Measurements from ENCODE around the gene TBC1D2.
A peak's percentile ranks its signal among the peaks of the same experiment; 100 is the strongest.

TBC1D2 gene

DNA sequence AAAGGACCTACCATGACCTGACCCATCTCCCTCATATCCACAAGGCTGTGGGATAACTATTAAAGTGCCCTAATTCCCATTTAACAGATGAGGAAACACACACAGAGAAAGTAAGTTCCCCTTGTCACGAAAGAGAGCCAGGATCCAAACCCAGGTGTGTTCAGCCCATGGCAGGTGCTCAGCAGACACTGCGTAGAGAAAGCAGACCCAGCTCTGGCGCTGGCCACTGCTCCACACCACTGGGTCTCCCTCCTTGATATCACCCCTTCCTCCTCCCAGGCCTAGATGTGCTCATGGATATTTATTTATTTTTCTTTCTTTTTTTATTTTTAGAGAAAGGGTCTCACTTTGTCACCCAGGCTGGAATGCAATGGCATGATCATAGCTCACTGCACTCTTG, 39.1 kb downstream of the TBC1D2 start:
- ChIA-PET POLR2A (ENCODE audit: low non-redundant PET) (no interaction called here), CTCF (interaction anchor here (0.5 to 1.5 kb wide), 3 partner anchors 11 to 47 kb away, joined by 3 to 5 read pairs (median 4); no protein-coding TSS in a partner anchor)
- H3K27ac ChIP-seq = peak overlapping the region; percentile 66
- TF ChIP-seq, protein P1, sequence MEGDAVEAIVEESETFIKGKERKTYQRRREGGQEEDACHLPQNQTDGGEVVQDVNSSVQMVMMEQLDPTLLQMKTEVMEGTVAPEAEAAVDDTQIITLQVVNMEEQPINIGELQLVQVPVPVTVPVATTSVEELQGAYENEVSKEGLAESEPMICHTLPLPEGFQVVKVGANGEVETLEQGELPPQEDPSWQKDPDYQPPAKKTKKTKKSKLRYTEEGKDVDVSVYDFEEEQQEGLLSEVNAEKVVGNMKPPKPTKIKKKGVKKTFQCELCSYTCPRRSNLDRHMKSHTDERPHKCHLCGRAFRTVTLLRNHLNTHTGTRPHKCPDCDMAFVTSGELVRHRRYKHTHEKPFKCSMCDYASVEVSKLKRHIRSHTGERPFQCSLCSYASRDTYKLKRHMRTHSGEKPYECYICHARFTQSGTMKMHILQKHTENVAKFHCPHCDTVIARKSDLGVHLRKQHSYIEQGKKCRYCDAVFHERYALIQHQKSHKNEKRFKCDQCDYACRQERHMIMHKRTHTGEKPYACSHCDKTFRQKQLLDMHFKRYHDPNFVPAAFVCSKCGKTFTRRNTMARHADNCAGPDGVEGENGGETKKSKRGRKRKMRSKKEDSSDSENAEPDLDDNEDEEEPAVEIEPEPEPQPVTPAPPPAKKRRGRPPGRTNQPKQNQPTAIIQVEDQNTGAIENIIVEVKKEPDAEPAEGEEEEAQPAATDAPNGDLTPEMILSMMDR (conservative IDR thresholded peaks at IDR 0.05; ENCODE audit: low read depth) = no peak
- no peak for DNase-seq (ENCODE audit: low spot score)

DNA sequence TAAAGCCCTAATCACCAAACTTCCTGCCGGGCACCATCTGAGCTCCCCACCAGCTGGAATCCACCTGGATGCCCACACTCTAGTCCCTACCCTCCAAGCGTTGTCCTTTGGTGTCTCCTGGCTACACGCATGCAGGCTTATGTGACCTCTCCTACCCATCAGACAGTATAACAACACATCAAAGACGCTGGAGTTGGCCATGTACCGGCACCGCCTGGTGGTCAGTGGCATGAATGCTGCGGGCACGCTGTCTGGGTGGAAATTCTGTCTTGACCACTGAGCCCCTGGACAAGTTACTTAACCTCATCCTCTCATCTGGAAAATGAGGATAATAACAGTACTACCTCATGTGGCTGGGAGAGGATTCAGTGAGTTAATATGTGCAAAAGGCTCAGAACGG, 39.6 kb downstream of the TBC1D2 start:
- ChIA-PET POLR2A (ENCODE audit: low non-redundant PET) (no interaction called here), CTCF (interaction anchor here (1.2 to 1.5 kb wide), 3 partner anchors 10 to 48 kb away, joined by 4 to 5 read pairs (median 5); no protein-coding TSS in a partner anchor)
- TF ChIP-seq, protein P1 (conservative IDR thresholded peaks at IDR 0.05; ENCODE audit: low read depth) = no peak
- DNase-seq (ENCODE audit: low spot score) = no peak
- H3K27ac ChIP-seq = peak overlapping the region; percentile 66

DNA sequence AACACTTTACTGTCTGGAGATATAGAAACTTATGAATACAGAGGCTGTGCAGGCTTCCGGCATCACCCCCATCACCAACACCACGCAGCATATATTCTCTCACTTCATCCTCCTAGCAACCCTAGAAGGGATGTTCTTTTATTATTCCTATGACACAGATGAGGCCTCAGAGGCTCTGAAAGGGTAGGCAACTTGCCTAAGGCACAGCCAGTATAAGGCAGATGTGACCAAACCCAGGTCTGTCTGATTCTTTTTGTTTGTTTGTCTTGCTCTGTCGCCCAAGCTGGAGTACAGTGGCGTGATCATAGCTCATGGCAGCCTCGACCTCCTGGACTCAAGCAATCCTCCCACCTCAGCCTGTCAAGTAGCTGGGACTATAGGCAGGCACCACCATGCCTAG, 40.2 kb downstream of the TBC1D2 start:
- TF ChIP-seq, protein P1 (conservative IDR thresholded peaks at IDR 0.05; ENCODE audit: low read depth) = no peak
- POLR2A ChIA-PET (ENCODE audit: low non-redundant PET) = no interaction called here
- peak overlapping the region; percentile 66 for H3K27ac ChIP-seq
- CTCF ChIA-PET = interaction anchor here (1.2 to 1.4 kb wide), 2 partner anchors 10 to 41 kb away, joined by 5 read pairs; no protein-coding TSS in a partner anchor
- no peak for DNase-seq (ENCODE audit: low spot score)

DNA sequence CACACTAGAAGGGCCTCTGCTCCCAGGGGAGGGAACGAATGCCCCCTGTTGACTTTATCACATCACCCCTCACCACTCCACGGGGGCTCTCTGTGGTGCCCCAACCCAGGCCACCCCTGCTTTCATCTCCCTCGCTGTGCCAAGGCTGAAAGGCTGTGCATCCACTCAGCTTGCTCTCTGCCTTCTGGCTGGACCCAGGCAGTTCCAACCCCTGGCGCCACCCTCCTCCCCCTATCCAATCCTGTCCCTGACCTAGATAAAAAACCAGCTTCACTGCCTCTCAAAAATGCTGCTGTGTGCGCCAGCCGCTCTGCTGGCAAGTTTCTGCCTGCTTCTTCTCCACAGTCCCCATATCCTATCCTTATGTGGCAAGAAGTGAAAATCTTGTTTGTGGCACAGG, 40.6 kb downstream of the TBC1D2 start:
- TF ChIP-seq, protein P1 (conservative IDR thresholded peaks at IDR 0.05; ENCODE audit: low read depth) = no peak
- POLR2A ChIA-PET (ENCODE audit: low non-redundant PET) = no interaction called here
- no peak for DNase-seq (ENCODE audit: low spot score)
- CTCF ChIA-PET = interaction anchor here (1.2 to 1.4 kb wide), 2 partner anchors 9 to 42 kb away, joined by 5 read pairs; no protein-coding TSS in a partner anchor
- H3K27ac ChIP-seq = peak overlapping the region; percentile 66

DNA sequence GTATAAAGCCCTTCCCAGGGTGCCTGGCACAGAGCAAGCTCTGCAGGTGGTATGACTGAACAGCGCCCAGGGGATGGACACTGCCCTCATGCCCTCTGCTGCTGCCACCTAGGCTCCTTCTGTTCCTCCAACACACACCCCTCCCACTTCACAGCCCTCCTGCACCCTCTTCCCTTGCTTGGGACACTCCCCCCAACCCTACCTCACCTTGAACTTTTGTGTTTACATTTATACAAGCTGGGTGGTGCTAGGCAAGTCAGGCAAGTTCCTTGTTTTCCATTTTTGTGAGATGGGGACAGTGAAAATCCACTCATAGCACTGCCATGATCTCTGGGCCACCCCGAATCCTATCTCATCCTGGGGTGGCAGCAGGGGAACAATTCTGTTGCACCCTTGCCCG, 44.2 kb downstream of the TBC1D2 start:
- POLR2A ChIA-PET (ENCODE audit: low non-redundant PET) = no interaction called here
- CTCF ChIA-PET = interaction anchor here (0.7 kb wide), 1 partner anchor 12 kb away, joined by 4 read pairs; no protein-coding TSS in a partner anchor
- DNase-seq (ENCODE audit: low spot score) = no peak
- H3K27ac ChIP-seq = peak overlapping the region; percentile 66
- TF ChIP-seq, protein P1 (conservative IDR thresholded peaks at IDR 0.05; ENCODE audit: low read depth) = no peak

DNA sequence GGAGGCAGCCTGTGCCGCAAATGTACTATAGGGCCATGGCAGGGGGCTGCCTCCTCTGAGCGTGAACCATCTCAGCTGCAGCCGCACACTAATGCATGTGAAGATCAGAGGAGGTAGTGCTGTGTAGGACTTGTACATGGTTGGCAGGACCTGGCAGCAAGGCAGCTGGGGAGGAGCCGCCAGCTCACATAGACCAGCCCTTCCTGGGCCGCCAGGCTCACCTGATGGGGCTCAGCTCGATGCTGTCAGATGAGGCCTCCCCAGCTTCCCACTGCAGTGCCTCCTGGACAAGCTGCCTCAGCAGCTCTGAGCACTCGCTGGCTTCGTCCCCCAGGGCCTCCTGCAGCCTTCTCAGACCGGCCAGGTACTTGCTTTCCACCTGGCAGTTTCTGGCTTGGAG, 45.0 kb downstream of the TBC1D2 start:
- ChIA-PET POLR2A (ENCODE audit: low non-redundant PET) (interaction anchor here (0.6 kb wide), 1 partner anchor 11 kb away, joined by 3 read pairs; no protein-coding TSS in a partner anchor), CTCF (no interaction called here)
- TF ChIP-seq, protein P1 (conservative IDR thresholded peaks at IDR 0.05; ENCODE audit: low read depth) = no peak

More for the DNA sequence above, 45.0 kb downstream of the TBC1D2 start:
- DNase-seq (ENCODE audit: low spot score) = no peak
- H3K27ac ChIP-seq = peak overlapping the region; percentile 66

All from RWPE1 (cell line).